IMR-90 (cell line): Measurements from ENCODE around the gene NPLOC4. TPM values are rescaled to one million over a fixed set of nuclear protein-coding genes. Genes with fewer than 3 reads are reported as not detected.

Experiments used
- ATAC-seq: fragments of 200-7000 bp; cut with Tn5 transposase; 2 replicates; pipeline ENCODE4 v1.9.1; 2020; ENCODE audit warnings: low read depth, mild to moderate bottlenecking, moderate library complexity
- BruUV-seq: library from RNA; stranded (reverse); fragments of 400-500 nt; replicated peaks from 2 replicates; lab custom pipeline; 2021; lab: Mats Ljungman, UMichigan
- CTCF ChIA-PET: fragments of 300-600 bp; formaldehyde crosslinking; extraction: SDS; loops from one replicate; lab custom pipeline; 2021; ENCODE audit warnings: antibody characterized with exemption; lab: Yijun Ruan, JAX
- POLR2A ChIA-PET: fragments of 300-600 bp; sonication (Branson Sonifier 250); formaldehyde crosslinking; loops from one replicate; lab custom pipeline; 2022; ENCODE audit warnings: antibody characterized with exemption; ENCODE audit not compliant: unreplicated experiment; lab: Charles Lee
- DNase-seq: peaks from one replicate; pipeline ENCODE4 v3.0.0; 2013
- H2AFZ ChIP-seq: replicated peaks from 2 replicates; pipeline ENCODE3; 2013; ENCODE audit warnings: low read length, mild to moderate bottlenecking; ENCODE audit not compliant: poor library complexity
- H2AK5ac ChIP-seq: 2 replicates; pipeline ENCODE4 v1.6.1; 2013; ENCODE audit warnings: low read depth, low read length, inconsistent platforms
- H2AK9ac ChIP-seq: replicated peaks from 2 replicates; pipeline ENCODE3; 2013; ENCODE audit warnings: mild to moderate bottlenecking, low read depth, low read length, moderate library complexity; ENCODE audit not compliant: poor library complexity
- H2BK120ac ChIP-seq: 2 replicates; pipeline ENCODE4 v1.6.1; 2013; ENCODE audit warnings: low read depth, low read length, inconsistent platforms
- H2BK15ac ChIP-seq: 3 replicates; pipeline ENCODE4 v1.6.1; 2013; ENCODE audit warnings: low read depth, low read length, inconsistent platforms
- H2BK20ac ChIP-seq: 2 replicates; pipeline ENCODE4 v1.6.1; 2013; ENCODE audit warnings: low read depth, mild to moderate bottlenecking, inconsistent platforms, low read length, moderate library complexity
- H2BK5ac ChIP-seq: 2 replicates; pipeline ENCODE4 v1.6.1; 2013; ENCODE audit warnings: mild to moderate bottlenecking, low read depth, low read length, inconsistent platforms; ENCODE audit not compliant: poor library complexity, severe bottlenecking
- H3K14ac ChIP-seq: replicated peaks from 2 replicates; pipeline ENCODE4 v1.6.1; 2013; ENCODE audit warnings: low read depth, low read length, inconsistent platforms
- H3K18ac ChIP-seq: 2 replicates; pipeline ENCODE4 v1.6.1; 2013; ENCODE audit warnings: low read depth, low read length, control low read depth
- H3K23ac ChIP-seq: 2 replicates; pipeline ENCODE4 v1.6.1; 2013; ENCODE audit warnings: low read depth, low read length, inconsistent platforms
- H3K27ac ChIP-seq: 2 replicates; pipeline ENCODE4 v1.5.1; 2013; ENCODE audit warnings: mild to moderate bottlenecking, control low read depth, low read length; ENCODE audit not compliant: insufficient read depth
- H3K27me3 ChIP-seq: 2 replicates; pipeline ENCODE4 v1.6.1; 2013; ENCODE audit warnings: low read length; ENCODE audit not compliant: control insufficient read depth, insufficient read depth
- H3K36me3 ChIP-seq: 2 replicates; pipeline ENCODE4 v1.6.1; 2013; ENCODE audit warnings: low read length, mixed read lengths; ENCODE audit not compliant: control insufficient read depth, insufficient read depth
- H3K4ac ChIP-seq: 2 replicates; pipeline ENCODE4 v1.6.1; 2013; ENCODE audit warnings: low read depth, low read length, inconsistent platforms
- H3K4me1 ChIP-seq: 2 replicates; pipeline ENCODE4 v1.6.1; 2013; ENCODE audit warnings: low read length, mixed read lengths; ENCODE audit not compliant: control insufficient read depth, insufficient read depth
- H3K4me2 ChIP-seq: 2 replicates; pipeline ENCODE4 v1.6.1; 2013; ENCODE audit warnings: low read depth, mild to moderate bottlenecking, control low read depth, low read length, moderate library complexity
- H3K4me3 ChIP-seq: 2 replicates; pipeline ENCODE4 v1.5.1; 2013; ENCODE audit warnings: low read depth, mild to moderate bottlenecking, control low read depth, low read length, moderate library complexity; ENCODE audit not compliant: insufficient read depth
- H3K56ac ChIP-seq: 2 replicates; pipeline ENCODE4 v1.6.1; 2013; ENCODE audit warnings: low read length, inconsistent platforms; ENCODE audit not compliant: insufficient read depth; ENCODE audit errors: extremely low read depth
- H3K79me1 ChIP-seq, 2 experiments: 2 replicates each; pipeline ENCODE4 v1.6.1; 2013; ENCODE audit warnings: low read length in 2 of 2, inconsistent platforms in 1 of 2, low read depth in 1 of 2
- H3K9ac ChIP-seq: 2 replicates; pipeline ENCODE4 v1.6.1; 2013; ENCODE audit warnings: low read depth, low read length, control low read depth
- H3K9me1 ChIP-seq: 2 replicates; pipeline ENCODE4 v1.6.1; 2013; ENCODE audit warnings: low read length, inconsistent platforms; ENCODE audit not compliant: insufficient read depth
- H3K9me3 ChIP-seq: 2 replicates; pipeline ENCODE4 v1.6.1; 2013; ENCODE audit warnings: low read length; ENCODE audit not compliant: control insufficient read depth, insufficient read depth
- H4K20me1 ChIP-seq: 2 replicates; pipeline ENCODE4 v1.6.1; 2013; ENCODE audit warnings: low read length, inconsistent platforms; ENCODE audit not compliant: insufficient read depth
- H4K5ac ChIP-seq: 2 replicates; pipeline ENCODE4 v1.6.1; 2013; ENCODE audit warnings: mild to moderate bottlenecking, low read depth, low read length, control low read depth
- H4K8ac ChIP-seq, 2 experiments: 2 replicates each; pipeline ENCODE4 v1.6.1; 2013; ENCODE audit warnings: low read depth in 2 of 2, low read length in 2 of 2, control low read depth in 1 of 2, inconsistent platforms in 1 of 2
- H4K91ac ChIP-seq: 2 replicates; pipeline ENCODE4 v1.6.1; 2013; ENCODE audit warnings: low read depth, low read length, inconsistent platforms; ENCODE audit not compliant: insufficient read depth
- ELK1 ChIP-seq: fragments of 150-350 bp; IDR thresholded peaks from 2 replicates; pipeline ENCODE4 v1.6.1; 2016; ENCODE audit warnings: low read depth, mild to moderate bottlenecking, low read length, moderate library complexity, borderline replicate concordance
- MAZ ChIP-seq: IDR thresholded peaks from 2 replicates; pipeline ENCODE4 v1.6.1; 2012; ENCODE audit warnings: low read depth, mild to moderate bottlenecking, low read length, improper control_type of control experiment, moderate library complexity, borderline replicate concordance
- RCOR1 ChIP-seq: IDR thresholded peaks from 2 replicates; pipeline ENCODE4 v1.6.1; 2012; ENCODE audit warnings: mild to moderate bottlenecking, low read length, improper control_type of control experiment; ENCODE audit not compliant: insufficient replicate concordance
- WGBS, 2 experiments: methylation state at CpG; one replicate each; pipeline versions ENCODE4 v1.1.5 to v1.1.7; 2013; ENCODE audit warnings: missing lambda C conversion rate in 2 of 2; ENCODE audit not compliant: insufficient read length in 1 of 2; ENCODE audit errors: extremely low coverage in 2 of 2; 5-methylcytosine and 5-hydroxymethylcytosine counted together
- dilution Hi-C: fragments of 300-500 bp; cut with HindIII; formaldehyde crosslinking; loops from one replicate; pipeline ENCODE4 v1.14.3; 2018; ENCODE audit warnings: low sequenced_read_pairs; ENCODE audit not compliant: unreplicated experiment
- in situ Hi-C: fragments of 300-500 bp; cut with MboI; formaldehyde crosslinking; loops from 3 replicates; pipeline ENCODE4 v1.14.3; 2019; ENCODE audit warnings: low sequenced_read_pairs, inconsistent platforms, mixed read lengths
- intact Hi-C: fragments of 100-400 bp; cut with micrococcal nuclease; formaldehyde crosslinking; loops from 2 replicates; pipeline ENCODE4 v1.10.0; 2022
- polyA plus RNA-seq, 3 experiments: library from polyadenylated mRNA; depleted of rRNA; stranded (reverse); fragments of >200 nt; gene quantifications; 2 replicates each; pipeline ENCODE4 v1.2.3, GENCODE V29; 2012; ENCODE audit warnings: low replicate concordance in 1 of 3
- total RNA-seq: library from RNA; depleted of rRNA; stranded (reverse); fragments of >200 nt; gene quantifications from 2 replicates; pipeline ENCODE4 v1.2.3, GENCODE V29; 2012

The NPLOC4 gene
- total and polyA plus RNA-seq, 2 of the 4 experiments (the other 2 are of a cell fraction), result 70.4 to 78.3 TPM

- Histone ChIP-seq H3K14ac (no peak overlapping the region), H2AK9ac (peak overlapping the region; percentile 96), H3K56ac (no peak overlapping the region), H4K8ac (peak overlapping the region in 1 of 2 experiments; percentile 69; a peak in 3 of 4 replicates), H2BK20ac (no peak overlapping the region), H3K4ac (peak overlapping the region; percentile 87), H4K20me1 (peaks cover 3% of the 10 kb centered on the region; the same call in 1 of the 2 replicates), H3K27me3 (peaks cover 19% of the 10 kb centered on the region), H3K36me3 (no peaks in the 10 kb centered on the region), H2AK5ac (peak overlapping the region; percentile 95), H3K18ac (no peak overlapping the region), H2BK15ac (no peak overlapping the region), H3K9me3 (peaks cover 8% of the 10 kb centered on the region; the same call in 1 of the 2 replicates), H4K5ac (no peak overlapping the region), H3K9ac (no peak overlapping the region), H3K4me2 (no peak overlapping the region), H3K9me1 (peaks cover 12% of the 10 kb centered on the region), H2AFZ (peak overlapping the region; percentile 89), H2BK120ac (peak overlapping the region; percentile 91; the same call in 1 of the 2 replicates), H3K23ac (no peak overlapping the region), H3K4me1 (peaks cover 6% of the 10 kb centered on the region), H2BK5ac (peak overlapping the region; percentile 74), H3K4me3 (no peak overlapping the region), H3K27ac (no peak overlapping the region), H3K79me1 (no peaks in the 10 kb centered on the region; a peak in 1 of 4 replicates), H4K91ac (peak overlapping the region; percentile 90; the same call in 1 of the 2 replicates)
- ChIA-PET POLR2A (no interaction called here), CTCF (no interaction called here)
- no TSS peak for BruUV-seq
- DNase-seq, result peak; percentile 93
- intact Hi-C loops (no loop called here), dilution Hi-C loops (no loop called here), in situ Hi-C loops (no loop called here)
- WGBS, 2 experiments, result 96% methylated on average over 4 of the region's 10 CpGs; no CpG with 5 or more reads in 1 of the 2 experiments
- ATAC-seq, result peak; percentile 91
- TF ChIP-seq ELK1, result no peak
- TF ChIP-seq RCOR1, result peak; percentile 56
- peak; percentile 51; the same call in 1 of the 2 replicates for TF ChIP-seq MAZ
Measured at GRCh38 chr17:81651692-81652091, 14.8 kb upstream of the NPLOC4 start.
